SK-N-SH treated with all-trans-retinoic acid at 6 μM for 48 hours (cell line): ENCODE data around the gene SLC13A4.

Experiments used
- ATAC-seq: fragments of 200-7000 bp; cut with Tn5 transposase; 3 replicates; pipeline ENCODE4 v1.9.1; 2020; ENCODE audit warnings: mild to moderate bottlenecking, moderate library complexity
- CSDC2 ChIP-seq: fragments of 250-450 bp; sonication (Bioruptor Pico); IDR thresholded peaks from 2 replicates; pipeline ENCODE4 v1.5.0; 2020; ENCODE audit warnings: mild to moderate bottlenecking, moderate library complexity
- ESRRG ChIP-seq: fragments of 250-450 bp; sonication (Bioruptor Pico); IDR thresholded peaks from 2 replicates; pipeline ENCODE4 v1.6.1; 2021; ENCODE audit warnings: mild to moderate bottlenecking
- GLIS3 ChIP-seq: fragments of 250-450 bp; sonication (Bioruptor Pico); IDR thresholded peaks from 2 replicates; pipeline ENCODE4 v1.5.0; 2020; ENCODE audit warnings: mild to moderate bottlenecking, moderate library complexity
- OSR1 ChIP-seq: fragments of 250-450 bp; sonication (Bioruptor Pico); IDR thresholded peaks from 2 replicates; pipeline ENCODE4 v1.8.0; 2022; ENCODE audit warnings: moderate library complexity, mild to moderate bottlenecking, inconsistent platforms
- PPARA ChIP-seq: fragments of 250-450 bp; sonication (Bioruptor Pico); IDR thresholded peaks from 2 replicates; pipeline ENCODE4 v1.5.0; 2020; ENCODE audit warnings: mild to moderate bottlenecking, borderline replicate concordance
- RARB ChIP-seq: fragments of 250-450 bp; sonication (Bioruptor Pico); IDR thresholded peaks from 2 replicates; pipeline ENCODE4 v1.8.0; 2021; ENCODE audit warnings: mild to moderate bottlenecking, moderate library complexity
- TOX ChIP-seq: fragments of 250-450 bp; sonication (Bioruptor Pico); IDR thresholded peaks from 2 replicates; pipeline ENCODE4 v1.8.0; 2021; ENCODE audit warnings: mild to moderate bottlenecking, moderate library complexity, borderline replicate concordance
- ZFP3 ChIP-seq: fragments of 250-450 bp; sonication (Bioruptor Pico); IDR thresholded peaks from 2 replicates; pipeline ENCODE4 v1.5.0; 2020; ENCODE audit warnings: mild to moderate bottlenecking, moderate library complexity
- ZFP30 ChIP-seq: fragments of 450-650 bp; formaldehyde crosslinking; IDR thresholded peaks from 2 replicates; pipeline ENCODE4 v1.5.0; 2022; ENCODE audit warnings: mild to moderate bottlenecking, moderate library complexity
- ZNF565 ChIP-seq: fragments of 450-650 bp; formaldehyde crosslinking; conservative IDR thresholded peaks from 2 replicates; pipeline ENCODE4 v1.5.0; 2020; ENCODE audit warnings: low read depth, mild to moderate bottlenecking, moderate library complexity
- ZNF70 ChIP-seq: fragments of 450-650 bp; formaldehyde crosslinking; IDR thresholded peaks from 2 replicates; pipeline ENCODE4 v1.5.0; 2020; ENCODE audit warnings: mild to moderate bottlenecking, moderate library complexity
- TF ChIP-seq, protein P1 (sequence below): fragments of 250-450 bp; sonication (Bioruptor Pico); IDR thresholded peaks from 2 replicates; pipeline ENCODE4 v1.8.0; 2021; ENCODE audit warnings: low read depth, mild to moderate bottlenecking, moderate library complexity, borderline replicate concordance
- TF ChIP-seq, protein P2 (sequence below): fragments of 250-450 bp; sonication (Bioruptor Pico); IDR thresholded peaks from 2 replicates; pipeline ENCODE4 v1.5.1; 2020; ENCODE audit warnings: low read depth, mild to moderate bottlenecking, moderate library complexity
- TF ChIP-seq, protein P3 (sequence below): fragments of 250-450 bp; sonication (Bioruptor Pico); IDR thresholded peaks from 2 replicates; pipeline ENCODE4 v1.5.0; 2020; ENCODE audit warnings: mild to moderate bottlenecking, moderate library complexity
- TF ChIP-seq, protein P4 (sequence below): fragments of 250-450 bp; sonication (Bioruptor Pico); IDR thresholded peaks from 2 replicates; pipeline ENCODE4 v1.8.0; 2020; ENCODE audit warnings: mild to moderate bottlenecking, moderate library complexity, borderline replicate concordance

Gene SLC13A4

DNA sequence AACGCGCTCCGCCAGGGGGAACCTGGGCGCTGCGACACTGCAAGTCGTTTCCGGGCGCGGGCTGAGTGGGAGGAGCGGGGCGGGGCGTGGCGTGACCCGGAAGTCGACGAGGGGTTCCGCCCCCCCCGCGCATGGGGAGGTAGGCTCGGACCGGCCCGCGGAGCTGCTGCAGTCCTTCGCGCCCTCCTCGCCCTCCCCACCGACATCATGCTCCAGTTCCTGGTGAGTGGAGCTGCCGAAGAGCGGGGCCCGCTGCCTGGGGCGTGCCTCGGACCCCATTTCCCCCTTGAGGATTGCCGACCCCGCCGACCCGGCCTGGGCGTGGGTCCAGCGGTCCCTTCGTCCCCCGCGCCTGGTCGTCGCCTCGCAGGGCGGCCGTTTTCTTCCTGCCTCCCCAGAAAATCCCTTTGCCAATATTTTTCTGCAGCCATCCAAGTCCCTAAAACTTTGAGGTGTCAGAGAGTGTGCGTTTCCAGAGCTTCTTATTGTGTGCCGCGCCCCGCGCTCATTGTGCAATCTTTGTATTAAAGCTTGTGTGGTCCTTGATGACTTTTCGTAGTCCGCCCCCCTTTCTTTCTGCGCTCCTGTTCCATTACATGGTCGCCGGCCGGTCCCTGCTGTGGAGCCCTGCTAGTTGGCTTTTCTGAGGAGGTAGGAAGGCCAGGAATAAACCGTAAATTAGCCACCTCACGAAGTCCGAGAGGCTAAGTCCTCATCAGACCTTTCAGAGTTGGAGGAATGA, 65.4 kb downstream of the SLC13A4 start, which contains the start of gene STMP1:
TSS of gene STMP1 (plus strand) at position 142 of the 742 bp plus-strand sequence.
- TF ChIP-seq ESRRG (CRISPR knock-in tag) (no peak), ZNF565 (CRISPR knock-in tag) (peak; percentile 33; the same call in 1 of the 2 replicates), ZFP30 (CRISPR knock-in tag) (0 out of 2 replicates have a peak, but pooled peaks have one; percentile 1), ZNF70 (CRISPR knock-in tag) (no peak)
- TF ChIP-seq, protein P1, sequence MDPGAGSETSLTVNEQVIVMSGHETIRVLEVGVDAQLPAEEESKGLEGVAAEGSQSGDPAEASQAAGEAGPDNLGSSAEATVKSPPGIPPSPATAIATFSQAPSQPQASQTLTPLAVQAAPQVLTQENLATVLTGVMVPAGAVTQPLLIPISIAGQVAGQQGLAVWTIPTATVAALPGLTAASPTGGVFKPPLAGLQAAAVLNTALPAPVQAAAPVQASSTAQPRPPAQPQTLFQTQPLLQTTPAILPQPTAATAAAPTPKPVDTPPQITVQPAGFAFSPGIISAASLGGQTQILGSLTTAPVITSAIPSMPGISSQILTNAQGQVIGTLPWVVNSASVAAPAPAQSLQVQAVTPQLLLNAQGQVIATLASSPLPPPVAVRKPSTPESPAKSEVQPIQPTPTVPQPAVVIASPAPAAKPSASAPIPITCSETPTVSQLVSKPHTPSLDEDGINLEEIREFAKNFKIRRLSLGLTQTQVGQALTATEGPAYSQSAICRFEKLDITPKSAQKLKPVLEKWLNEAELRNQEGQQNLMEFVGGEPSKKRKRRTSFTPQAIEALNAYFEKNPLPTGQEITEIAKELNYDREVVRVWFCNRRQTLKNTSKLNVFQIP (CRISPR knock-in tag) = 0 out of 2 replicates have a peak, but pooled peaks have one; percentile 21
- peak; percentile 92 for ATAC-seq

DNA sequence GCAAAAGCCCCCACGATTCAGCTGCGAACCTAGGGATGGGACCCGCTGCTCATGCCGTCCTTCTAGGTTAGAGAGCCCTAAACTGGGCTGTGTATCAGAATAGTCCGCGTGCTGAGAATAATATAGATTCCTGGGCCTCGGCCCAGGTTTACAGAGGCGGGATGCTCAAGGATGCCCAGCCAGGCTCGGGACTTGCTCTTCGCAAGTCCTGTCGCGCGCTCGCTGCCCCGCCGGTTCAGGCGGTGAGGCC, 65.9 kb downstream of the SLC13A4 start:
- TF ChIP-seq ZFP30 (CRISPR knock-in tag) (peak; percentile 3; the same call in 1 of the 2 replicates), OSR1 (CRISPR knock-in tag) (no peak), PPARA (no peak), CSDC2 (CRISPR knock-in tag) (peak; percentile 61; the same call in 1 of the 2 replicates), ZFP3 (CRISPR knock-in tag) (0 out of 2 replicates have a peak, but pooled peaks have one; percentile 76), RARB (CRISPR knock-in tag) (no peak), TOX (CRISPR knock-in tag) (no peak), GLIS3 (no peak; the same call in 1 of the 2 replicates)
- TF ChIP-seq, protein P2, sequence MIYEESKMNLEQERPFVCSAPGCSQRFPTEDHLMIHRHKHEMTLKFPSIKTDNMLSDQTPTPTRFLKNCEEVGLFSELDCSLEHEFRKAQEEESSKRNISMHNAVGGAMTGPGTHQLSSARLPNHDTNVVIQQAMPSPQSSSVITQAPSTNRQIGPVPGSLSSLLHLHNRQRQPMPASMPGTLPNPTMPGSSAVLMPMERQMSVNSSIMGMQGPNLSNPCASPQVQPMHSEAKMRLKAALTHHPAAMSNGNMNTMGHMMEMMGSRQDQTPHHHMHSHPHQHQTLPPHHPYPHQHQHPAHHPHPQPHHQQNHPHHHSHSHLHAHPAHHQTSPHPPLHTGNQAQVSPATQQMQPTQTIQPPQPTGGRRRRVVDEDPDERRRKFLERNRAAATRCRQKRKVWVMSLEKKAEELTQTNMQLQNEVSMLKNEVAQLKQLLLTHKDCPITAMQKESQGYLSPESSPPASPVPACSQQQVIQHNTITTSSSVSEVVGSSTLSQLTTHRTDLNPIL (CRISPR knock-in tag) = no peak
- TF ChIP-seq, protein P3, sequence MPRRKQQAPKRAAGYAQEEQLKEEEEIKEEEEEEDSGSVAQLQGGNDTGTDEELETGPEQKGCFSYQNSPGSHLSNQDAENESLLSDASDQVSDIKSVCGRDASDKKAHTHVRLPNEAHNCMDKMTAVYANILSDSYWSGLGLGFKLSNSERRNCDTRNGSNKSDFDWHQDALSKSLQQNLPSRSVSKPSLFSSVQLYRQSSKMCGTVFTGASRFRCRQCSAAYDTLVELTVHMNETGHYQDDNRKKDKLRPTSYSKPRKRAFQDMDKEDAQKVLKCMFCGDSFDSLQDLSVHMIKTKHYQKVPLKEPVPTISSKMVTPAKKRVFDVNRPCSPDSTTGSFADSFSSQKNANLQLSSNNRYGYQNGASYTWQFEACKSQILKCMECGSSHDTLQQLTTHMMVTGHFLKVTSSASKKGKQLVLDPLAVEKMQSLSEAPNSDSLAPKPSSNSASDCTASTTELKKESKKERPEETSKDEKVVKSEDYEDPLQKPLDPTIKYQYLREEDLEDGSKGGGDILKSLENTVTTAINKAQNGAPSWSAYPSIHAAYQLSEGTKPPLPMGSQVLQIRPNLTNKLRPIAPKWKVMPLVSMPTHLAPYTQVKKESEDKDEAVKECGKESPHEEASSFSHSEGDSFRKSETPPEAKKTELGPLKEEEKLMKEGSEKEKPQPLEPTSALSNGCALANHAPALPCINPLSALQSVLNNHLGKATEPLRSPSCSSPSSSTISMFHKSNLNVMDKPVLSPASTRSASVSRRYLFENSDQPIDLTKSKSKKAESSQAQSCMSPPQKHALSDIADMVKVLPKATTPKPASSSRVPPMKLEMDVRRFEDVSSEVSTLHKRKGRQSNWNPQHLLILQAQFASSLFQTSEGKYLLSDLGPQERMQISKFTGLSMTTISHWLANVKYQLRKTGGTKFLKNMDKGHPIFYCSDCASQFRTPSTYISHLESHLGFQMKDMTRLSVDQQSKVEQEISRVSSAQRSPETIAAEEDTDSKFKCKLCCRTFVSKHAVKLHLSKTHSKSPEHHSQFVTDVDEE = peak; percentile 55; the same call in 1 of the 2 replicates
- TF ChIP-seq, protein P4, sequence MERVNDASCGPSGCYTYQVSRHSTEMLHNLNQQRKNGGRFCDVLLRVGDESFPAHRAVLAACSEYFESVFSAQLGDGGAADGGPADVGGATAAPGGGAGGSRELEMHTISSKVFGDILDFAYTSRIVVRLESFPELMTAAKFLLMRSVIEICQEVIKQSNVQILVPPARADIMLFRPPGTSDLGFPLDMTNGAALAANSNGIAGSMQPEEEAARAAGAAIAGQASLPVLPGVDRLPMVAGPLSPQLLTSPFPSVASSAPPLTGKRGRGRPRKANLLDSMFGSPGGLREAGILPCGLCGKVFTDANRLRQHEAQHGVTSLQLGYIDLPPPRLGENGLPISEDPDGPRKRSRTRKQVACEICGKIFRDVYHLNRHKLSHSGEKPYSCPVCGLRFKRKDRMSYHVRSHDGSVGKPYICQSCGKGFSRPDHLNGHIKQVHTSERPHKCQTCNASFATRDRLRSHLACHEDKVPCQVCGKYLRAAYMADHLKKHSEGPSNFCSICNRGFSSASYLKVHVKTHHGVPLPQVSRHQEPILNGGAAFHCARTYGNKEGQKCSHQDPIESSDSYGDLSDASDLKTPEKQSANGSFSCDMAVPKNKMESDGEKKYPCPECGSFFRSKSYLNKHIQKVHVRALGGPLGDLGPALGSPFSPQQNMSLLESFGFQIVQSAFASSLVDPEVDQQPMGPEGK = no peak
- TF ChIP-seq, protein P1 (CRISPR knock-in tag) = no peak
- TF ChIP-seq, all 23 proteins: peak for 4
- ATAC-seq = no peak

DNA sequence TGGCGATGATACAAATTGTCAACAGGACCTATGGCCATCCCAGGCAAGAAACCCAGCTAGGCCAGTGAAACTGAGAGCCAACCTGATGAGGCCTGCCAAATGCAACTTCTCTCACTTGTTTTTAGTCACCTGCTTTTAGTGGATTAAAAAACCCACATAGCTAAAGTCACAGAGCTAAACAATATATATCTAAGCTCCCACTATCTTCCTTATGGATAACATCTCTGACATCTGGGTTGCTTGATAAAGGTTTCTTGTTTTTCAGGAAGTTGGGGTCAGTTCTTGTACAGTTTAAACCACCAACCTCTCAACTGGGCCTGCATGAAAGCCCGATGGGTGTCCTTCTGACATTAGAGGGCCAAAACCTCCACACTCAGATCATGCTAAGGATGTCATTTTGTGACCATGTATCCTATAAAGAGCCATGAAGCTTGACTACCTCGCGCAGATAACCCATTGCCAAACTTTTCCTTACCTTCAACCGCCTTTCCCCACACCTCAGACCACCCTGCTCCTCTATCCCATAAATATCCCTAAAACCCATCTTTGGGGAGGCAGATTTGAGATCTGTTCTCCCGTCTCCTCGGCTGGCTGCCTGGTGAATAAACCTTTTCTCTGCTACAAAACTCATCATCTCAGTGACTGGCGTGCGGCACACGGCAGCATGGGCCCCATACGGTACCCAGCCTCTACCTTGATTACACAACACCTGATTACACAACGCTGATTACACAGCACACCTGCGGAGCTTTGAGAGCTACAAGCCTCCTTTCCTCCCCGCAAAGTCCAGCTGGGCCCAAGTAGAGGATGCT, 66.5 kb downstream of the SLC13A4 start:
- TF ChIP-seq ZFP3 (CRISPR knock-in tag) (no peak), CSDC2 (CRISPR knock-in tag) (no peak), PPARA (no peak)
- TF ChIP-seq, protein P1 (CRISPR knock-in tag) = no peak
- ATAC-seq = no peak; the same call in 2 of the 3 replicates
